Lung microvascular endothelial cell (primary cell): Measurements from ENCODE around the gene OXNAD1. TPM values are rescaled to one million over a fixed set of nuclear protein-coding genes. Genes with fewer than 3 reads are reported as not detected.

ENCODE experiments used
- DNase-seq, 2 donors: peaks; one replicate each; pipeline versions ENCODE4 v3.0.0 to v3.0.0-alpha.2; 2010; ENCODE audit warnings: low read depth in 2 of 2
- total RNA-seq: library from RNA; depleted of rRNA; stranded (reverse); fragments of >200 nt; gene quantifications from 2 replicates; pipeline ENCODE4 v1.2.1, GENCODE V29; 2014

Gene OXNAD1
- total RNA-seq, result 5.9 and 16.3 TPM in 2 replicates

- peak; percentile 100 for DNase-seq
Measured at GRCh38 chr3:16264708-16265454, at the start of gene OXNAD1, which contains the start of gene DPH3. OXNAD1 (plus strand) TSS chr3:16265212; CDS start chr3:16270953, 5,741 bp downstream. DPH3 (minus strand) TSS chr3:16264943; CDS start chr3:16264876, 67 bp downstream.

GRCh38 chr3:16216373-16216935 is 48.6 kb upstream of the OXNAD1 start:
- DNase-seq, result no peak

- no peak for DNase-seq
Measured at GRCh38 chr3:16219777-16220176, 45.2 kb upstream of the OXNAD1 start.

- DNase-seq, result no peak
Measured at GRCh38 chr3:16221990-16222389, 43.0 kb upstream of the OXNAD1 start.

- DNase-seq, result no peak
Measured at GRCh38 chr3:16222547-16222946, 42.5 kb upstream of the OXNAD1 start.

- no peak for DNase-seq
Measured at GRCh38 chr3:16224325-16224724, 40.7 kb upstream of the OXNAD1 start.

GRCh38 chr3:16227566-16227965 is 37.4 kb upstream of the OXNAD1 start:
- DNase-seq, result no peak

GRCh38 chr3:16229681-16230080 is 35.3 kb upstream of the OXNAD1 start:
- no peak for DNase-seq

GRCh38 chr3:16231983-16232382 is 33.0 kb upstream of the OXNAD1 start:
- no peak for DNase-seq

GRCh38 chr3:16233806-16234205 is 31.2 kb upstream of the OXNAD1 start:
- DNase-seq, result no peak

- DNase-seq, result no peak
Measured at GRCh38 chr3:16234281-16234680, 30.7 kb upstream of the OXNAD1 start.

- DNase-seq, result no peak
Measured at GRCh38 chr3:16236030-16236639, 28.9 kb upstream of the OXNAD1 start.

GRCh38 chr3:16236856-16237393 is 28.1 kb upstream of the OXNAD1 start:
- no peak for DNase-seq

GRCh38 chr3:16239086-16239770 is 25.8 kb upstream of the OXNAD1 start:
- DNase-seq, result no peak

- DNase-seq, result no peak
Measured at GRCh38 chr3:16239780-16240179, 25.2 kb upstream of the OXNAD1 start.

GRCh38 chr3:16240229-16241023 is 24.6 kb upstream of the OXNAD1 start:
- DNase-seq, result peak; percentile 23 to 29

GRCh38 chr3:16241225-16241624 is 23.8 kb upstream of the OXNAD1 start:
- no peak for DNase-seq

GRCh38 chr3:16242177-16242576 is 22.8 kb upstream of the OXNAD1 start:
- DNase-seq, result no peak

GRCh38 chr3:16243706-16244490 is 21.1 kb upstream of the OXNAD1 start:
- peak; percentile 34 to 58 for DNase-seq

- DNase-seq, result no peak
Measured at GRCh38 chr3:16245609-16246008, 19.4 kb upstream of the OXNAD1 start.
